ENCODE measurements around the gene ZMYND19.

- TF ChIP-seq CTCF (IDR thresholded peaks at IDR 0.05; ENCODE audit: insufficient read depth, low read length, poor library complexity, severe bottlenecking) = no peak
- TF ChIP-seq EZH2phosphoT487 (conservative IDR thresholded peaks at IDR 0.05; ENCODE audit: low read length) = no peak
Observed at GRCh38 chr9:137590123-137590468, 216 bp downstream of the ZMYND19 start.
